T-helper 1 cell (primary cell): Measurements from ENCODE around the gene NPHP4.
A peak's percentile ranks its signal among the peaks of the same experiment; 100 is the strongest.

ENCODE experiments used
- DNase-seq, 5 donors: peaks; one replicate each; pipeline ENCODE4 v3.0.0-alpha.2; 2012 to 2020

Gene NPHP4

GRCh38 chr1:6003568-6004411 is 11.6 kb upstream of the NPHP4 start:
- no peak for DNase-seq

GRCh38 chr1:6002714-6003501 is 10.7 kb upstream of the NPHP4 start:
- DNase-seq, result peak in 1 of 5 donors; percentile 5

GRCh38 chr1:6001992-6002576 is 9.9 kb upstream of the NPHP4 start:
- DNase-seq, result peak in 1 of 5 donors; percentile 11

GRCh38 chr1:6000444-6001288 is 8.4 kb upstream of the NPHP4 start:
- DNase-seq, result peak in 1 of 5 donors; percentile 7

- DNase-seq, result peak in 1 of 5 donors; percentile 10
Observed at GRCh38 chr1:5999711-6000443, 7.7 kb upstream of the NPHP4 start.

GRCh38 chr1:5998906-5999301 is 6.7 kb upstream of the NPHP4 start:
- peak in 1 of 5 donors; percentile 5 for DNase-seq

- DNase-seq, result peak in 1 of 5 donors; percentile 2
Observed at GRCh38 chr1:5998051-5998905, 6.1 kb upstream of the NPHP4 start.

- DNase-seq, result peak in 1 of 5 donors; percentile 6
Observed at GRCh38 chr1:5997316-5997715, 5.1 kb upstream of the NPHP4 start.

- DNase-seq, result peak in 1 of 5 donors; percentile 11
Observed at GRCh38 chr1:5996641-5997270, 4.5 kb upstream of the NPHP4 start.

- DNase-seq, result no peak
Observed at GRCh38 chr1:5995871-5996630, 3.8 kb upstream of the NPHP4 start.

- peak; percentile 31 to 84 (median 53) for DNase-seq
Observed at GRCh38 chr1:5994713-5995621, 2.7 kb upstream of the NPHP4 start.

- DNase-seq, result peak in 2 of 5 donors; percentile 11 to 54
Observed at GRCh38 chr1:5993556-5994491, 1.6 kb upstream of the NPHP4 start.

GRCh38 chr1:5992814-5993555 is 760 bp upstream of the NPHP4 start:
- peak in 1 of 5 donors; percentile 33 for DNase-seq

GRCh38 chr1:5991381-5992025 is 722 bp downstream of the NPHP4 start:
- DNase-seq, result peak; percentile 16 to 55 (median 23)

GRCh38 chr1:5990913-5991312 is 1.3 kb downstream of the NPHP4 start:
- DNase-seq, result no peak
